A204.1 (cell line): ENCODE data around the gene ATP6V0B.

Source experiments
- FAIRE-seq: peaks from 2 replicates; lab custom pipeline; 2012; peaks lifted over from hg19 to GRCh38; lab: Jason Lieb, UNC

Gene ATP6V0B

GRCh38 chr1:43946236-43947060 is 28.3 kb upstream of the ATP6V0B start, which contains the start of gene IPO13:
TSS of gene IPO13 (plus strand) at chr1:43946950. CDS start at chr1:43947601, 651 bp downstream.
- FAIRE-seq = peak; percentile 46

GRCh38 chr1:43947061-43947873 is 27.5 kb upstream of the ATP6V0B start:
- no peak for FAIRE-seq

GRCh38 chr1:43947874-43948437 is 26.8 kb upstream of the ATP6V0B start:
- no peak for FAIRE-seq

- FAIRE-seq = no peak
These were observed 25.1 kb upstream of the ATP6V0B start for GRCh38 chr1:43949678-43950077.

GRCh38 chr1:43951021-43951985 is 23.5 kb upstream of the ATP6V0B start:
- no peak for FAIRE-seq

GRCh38 chr1:43952731-43953346 is 21.9 kb upstream of the ATP6V0B start:
- no peak for FAIRE-seq

- no peak for FAIRE-seq
These were observed 21.4 kb upstream of the ATP6V0B start for GRCh38 chr1:43953361-43953760.

- FAIRE-seq = no peak
These were observed 20.7 kb upstream of the ATP6V0B start for GRCh38 chr1:43954036-43954435.

GRCh38 chr1:43956234-43956633 is 18.5 kb upstream of the ATP6V0B start:
- FAIRE-seq = no peak

GRCh38 chr1:43957407-43958040 is 17.2 kb upstream of the ATP6V0B start:
- FAIRE-seq = no peak

- FAIRE-seq = no peak
These were observed 16.2 kb upstream of the ATP6V0B start for GRCh38 chr1:43958351-43959255.

GRCh38 chr1:43960798-43961197 is 14.0 kb upstream of the ATP6V0B start:
- FAIRE-seq = no peak

GRCh38 chr1:43961692-43962091 is 13.1 kb upstream of the ATP6V0B start:
- no peak for FAIRE-seq

GRCh38 chr1:43962324-43962723 is 12.4 kb upstream of the ATP6V0B start:
- no peak for FAIRE-seq

GRCh38 chr1:43963006-43963405 is 11.8 kb upstream of the ATP6V0B start:
- no peak for FAIRE-seq

GRCh38 chr1:43963890-43964289 is 10.9 kb upstream of the ATP6V0B start:
- no peak for FAIRE-seq

GRCh38 chr1:43965316-43965715 is 9.4 kb upstream of the ATP6V0B start:
- FAIRE-seq = no peak

- FAIRE-seq = no peak
These were observed 6.3 kb upstream of the ATP6V0B start for GRCh38 chr1:43968348-43968948.

- no peak for FAIRE-seq
These were observed 5.4 kb upstream of the ATP6V0B start for GRCh38 chr1:43969416-43969745.
